Activated effector memory CD4-positive, alpha-beta T cell treated with Interleukin-2 at 50 U/mL for 16 hours (primary cell): Measurements from ENCODE around the gene BMP7.

Experiments
- DNase-seq: peaks from one replicate; pipeline ENCODE4 v3.0.0-alpha.2; 2020

BMP7 gene

GRCh38 chr20:57224641-57225138 lies 41.8 kb downstream of the BMP7 start:
- no peak for DNase-seq

- DNase-seq = no peak
Observed at GRCh38 chr20:57223648-57224489, 42.6 kb downstream of the BMP7 start.

DNA sequence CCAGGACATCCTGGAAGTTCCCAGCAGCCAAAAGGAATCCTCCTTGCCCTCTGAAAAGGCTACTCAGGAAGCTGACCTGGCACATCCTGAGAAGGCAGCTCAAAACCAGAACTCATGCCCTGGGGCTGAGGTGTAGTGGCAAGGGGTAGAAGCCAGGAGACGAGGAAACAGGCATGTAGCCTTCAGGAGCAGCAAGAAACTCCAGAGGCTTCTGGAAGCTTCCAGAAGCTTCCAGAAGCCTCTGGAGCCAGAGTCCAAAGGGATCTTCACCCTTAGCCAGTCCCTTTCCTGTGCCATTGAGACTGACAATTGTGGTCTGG lies 43.9 kb downstream of the BMP7 start:
- no peak for DNase-seq

GRCh38 chr20:57221916-57222630 lies 44.4 kb downstream of the BMP7 start:
- DNase-seq = no peak

DNA sequence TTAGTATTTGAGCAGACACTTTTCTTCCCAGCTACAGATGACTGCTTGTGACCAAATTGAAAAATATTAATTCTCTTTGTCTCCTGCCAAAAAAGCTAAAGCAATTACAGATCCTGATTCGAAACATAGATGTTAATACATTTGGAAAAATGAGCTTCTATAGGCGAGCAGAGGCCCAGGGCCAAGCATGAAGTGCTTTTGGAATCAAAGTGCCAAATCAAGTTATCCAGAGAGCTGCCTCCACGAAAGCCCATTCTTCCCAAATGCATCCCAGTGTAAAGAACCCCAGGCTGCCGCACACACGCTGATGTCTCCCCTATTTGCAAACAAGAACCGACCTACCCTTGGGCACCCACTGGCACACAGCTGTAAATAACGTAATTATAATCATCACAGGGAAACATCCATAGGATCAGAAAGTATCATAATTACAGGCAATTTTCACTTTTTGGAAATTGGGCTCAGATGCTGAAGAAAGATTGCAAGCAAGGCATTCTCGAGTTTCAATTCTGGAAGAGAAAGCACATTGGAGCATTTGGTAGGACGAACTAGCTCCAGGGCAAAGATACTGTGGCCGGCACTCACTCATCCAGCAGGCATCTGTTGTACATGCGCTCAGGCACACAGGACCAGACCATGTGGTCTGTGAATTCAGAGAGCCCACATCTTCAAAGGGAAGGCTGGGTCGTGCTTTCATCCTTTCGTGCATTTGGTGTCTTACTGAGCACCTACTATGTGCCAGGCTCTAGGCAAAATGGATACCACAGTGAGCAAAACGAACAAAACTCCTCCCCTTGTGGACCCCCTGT lies 45.9 kb downstream of the BMP7 start:
- no peak for DNase-seq

- DNase-seq = no peak
Observed at GRCh38 chr20:57219071-57219677, 47.3 kb downstream of the BMP7 start.

DNA sequence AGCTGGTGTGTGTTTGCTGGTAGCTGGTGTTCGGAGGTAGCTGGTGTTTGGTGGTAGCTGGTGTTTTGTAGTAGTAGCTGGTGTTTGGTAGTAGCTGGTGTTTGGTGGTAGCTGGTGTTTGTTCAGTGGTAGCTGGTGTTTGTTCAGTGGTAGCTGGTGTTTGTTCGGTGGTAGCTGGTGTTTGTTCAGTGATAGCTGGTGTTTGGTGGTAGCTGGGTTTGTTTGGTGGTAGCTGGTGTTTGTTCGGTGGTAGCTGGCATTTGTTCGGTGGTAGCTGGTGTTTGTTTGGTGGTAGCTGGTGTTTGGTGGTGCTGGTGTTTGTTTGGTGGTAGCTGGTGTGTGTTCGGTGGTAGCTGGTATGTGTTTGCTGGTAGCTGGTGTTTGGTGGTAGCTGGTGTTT lies 48.0 kb downstream of the BMP7 start:
- no peak for DNase-seq

DNA sequence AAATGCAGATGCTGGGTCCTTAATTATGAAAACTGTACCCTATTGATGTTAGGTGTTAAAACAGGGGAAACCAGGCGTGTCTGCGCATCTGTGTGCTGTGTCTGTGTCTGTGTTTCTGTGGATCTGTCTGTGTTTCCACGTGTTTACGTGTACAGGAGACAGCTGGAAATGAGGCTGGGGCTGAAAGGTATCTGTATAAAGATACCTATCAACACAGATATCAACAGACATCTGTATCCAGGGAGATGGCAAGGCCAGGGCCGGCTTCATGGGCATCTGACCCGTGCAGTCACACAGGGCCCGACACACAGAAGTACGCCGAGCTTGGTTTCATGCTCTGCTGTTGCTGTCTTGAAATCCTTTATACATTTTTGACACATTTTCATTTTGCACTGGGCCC lies 48.6 kb downstream of the BMP7 start:
- no peak for DNase-seq

DNA sequence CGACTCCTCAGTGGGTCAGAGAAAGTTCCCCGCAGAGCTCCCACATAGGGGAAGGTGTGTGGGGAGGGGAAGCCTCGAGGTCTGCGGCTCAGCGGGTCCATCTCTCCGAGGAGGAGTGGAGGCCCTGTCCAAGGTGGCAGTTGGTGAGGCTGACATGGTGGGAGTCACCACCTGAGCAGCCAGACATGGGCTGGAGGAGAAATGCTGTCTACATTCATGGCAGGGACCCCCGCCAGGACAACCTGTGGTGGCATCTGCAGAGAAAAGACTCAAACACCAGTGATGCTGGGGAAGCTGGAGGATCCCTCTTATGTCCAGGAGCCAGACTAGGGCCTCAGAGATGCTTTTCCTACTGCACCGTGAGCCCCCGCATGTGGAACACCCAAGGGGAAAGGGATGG lies 49.8 kb downstream of the BMP7 start:
- DNase-seq = no peak

DNA sequence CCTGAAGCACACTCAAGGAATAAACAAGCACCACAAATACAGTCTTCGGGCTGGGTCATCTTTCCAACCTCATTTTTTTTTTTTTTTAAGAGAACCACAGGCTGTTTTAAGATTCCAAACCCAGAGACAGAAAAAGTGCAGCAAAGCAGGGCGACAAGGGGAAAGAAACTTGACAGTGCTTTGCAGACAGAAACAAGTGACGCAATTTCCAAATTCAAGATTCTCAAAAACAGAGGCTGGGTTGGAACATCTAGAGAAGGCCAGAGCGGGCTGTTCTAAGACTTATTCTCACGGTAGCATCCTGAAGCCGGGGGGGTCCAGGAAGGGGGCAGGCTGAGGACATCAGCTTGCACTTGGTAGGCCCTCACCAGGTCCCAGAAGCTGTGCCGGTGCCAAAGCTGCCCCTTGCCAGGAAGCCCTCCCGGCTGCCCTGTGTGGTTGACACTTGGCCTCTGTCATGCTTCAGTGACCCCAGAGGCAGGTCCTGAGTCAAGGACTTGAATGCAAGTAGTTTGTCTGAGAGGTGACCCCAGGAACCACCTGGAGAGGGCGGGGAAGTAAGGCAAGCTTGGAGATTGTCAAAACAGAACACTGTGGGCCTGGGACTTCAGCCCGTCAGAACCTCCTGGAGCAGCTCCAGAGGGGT lies 50.5 kb downstream of the BMP7 start:
- DNase-seq = no peak

GRCh38 chr20:57215426-57215825 lies 51.0 kb downstream of the BMP7 start:
- DNase-seq = no peak

GRCh38 chr20:57214948-57215347 lies 51.5 kb downstream of the BMP7 start:
- no peak for DNase-seq

DNA sequence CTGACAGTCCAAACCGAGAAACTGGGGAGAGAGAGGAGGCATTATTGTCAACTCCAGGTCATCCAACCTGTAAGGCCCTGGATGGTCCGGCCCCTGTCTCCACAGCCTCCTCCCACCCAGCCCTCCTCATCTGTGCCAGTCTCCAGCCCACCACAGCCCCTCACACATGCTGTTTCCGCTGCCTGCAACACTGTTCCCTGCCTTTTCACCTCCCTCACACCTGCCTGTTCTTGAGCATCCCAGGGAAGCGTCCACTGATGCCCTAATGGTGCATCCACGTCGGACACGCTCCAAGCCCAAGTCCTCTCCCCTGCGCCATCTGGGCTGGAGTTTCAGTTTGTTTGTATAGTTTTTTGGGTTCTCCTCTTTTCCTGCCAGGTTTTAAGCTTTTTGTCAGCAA lies 52.0 kb downstream of the BMP7 start:
- no peak for DNase-seq

- DNase-seq = no peak
Observed at GRCh38 chr20:57213924-57214323, 52.5 kb downstream of the BMP7 start.

GRCh38 chr20:57213291-57213690 lies 53.1 kb downstream of the BMP7 start:
- no peak for DNase-seq

DNA sequence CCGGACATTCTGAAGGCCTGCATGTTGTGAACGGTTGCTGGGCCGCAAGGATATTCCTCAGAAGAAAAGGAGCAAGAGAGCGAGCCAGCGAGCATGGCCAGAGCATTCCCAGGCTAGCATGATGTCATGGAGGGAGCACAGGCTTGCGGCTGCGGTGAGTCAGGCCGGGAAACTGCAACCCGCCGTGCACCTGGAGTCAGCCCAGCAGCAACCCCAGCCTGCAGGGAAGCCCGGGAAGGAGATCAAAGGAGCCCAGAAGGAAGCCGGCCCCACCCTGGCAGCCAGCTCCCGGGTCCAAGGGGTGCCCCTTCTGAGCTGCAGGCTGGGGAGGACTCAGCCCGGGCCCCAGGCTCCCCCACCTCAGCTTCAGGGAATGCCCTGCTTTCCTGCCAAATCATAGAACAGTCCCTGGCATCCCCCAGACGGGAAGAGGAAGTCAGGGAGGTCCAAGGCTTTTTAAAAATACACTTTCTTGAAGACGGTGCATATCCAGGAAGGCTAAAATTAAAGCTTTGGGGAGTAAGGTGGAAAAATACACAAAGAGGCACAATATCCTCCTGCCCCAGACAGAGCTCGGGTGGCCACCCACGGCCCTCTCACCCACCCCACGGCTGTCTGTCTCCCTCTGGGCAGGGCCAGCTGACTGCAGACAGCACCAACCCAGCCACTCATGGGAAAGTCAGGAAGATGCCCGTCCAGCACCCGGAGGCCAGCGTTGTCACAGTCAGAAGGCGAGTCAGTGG lies 53.7 kb downstream of the BMP7 start:
- DNase-seq = no peak

- no peak for DNase-seq
Observed at GRCh38 chr20:57211908-57212533, 54.4 kb downstream of the BMP7 start.

- no peak for DNase-seq
Observed at GRCh38 chr20:57211406-57211805, 55.0 kb downstream of the BMP7 start.

DNA sequence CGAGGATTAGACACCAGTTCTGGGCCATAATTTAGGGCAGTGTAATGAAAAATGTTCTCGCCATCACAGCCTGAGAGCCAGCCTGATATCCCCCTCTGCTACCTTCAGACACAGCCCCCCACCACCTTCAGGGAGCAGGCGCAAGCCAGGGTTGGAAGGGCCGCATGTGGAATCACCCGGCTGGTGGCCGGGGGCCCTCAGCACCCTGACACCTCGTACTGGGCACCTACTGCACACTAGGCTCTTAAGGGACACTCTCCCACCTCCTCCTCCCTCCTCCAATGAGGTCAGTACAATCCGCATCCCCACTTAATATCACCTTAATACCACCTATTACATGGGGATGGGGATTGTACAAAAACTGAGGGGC lies 55.5 kb downstream of the BMP7 start:
- no peak for DNase-seq

GRCh38 chr20:57210054-57210910 lies 56.2 kb downstream of the BMP7 start:
- no peak for DNase-seq
